ENCODE results near the gene SACM1L. TPM values are rescaled to one million over a fixed set of nuclear protein-coding genes. Genes with fewer than 3 reads are reported as not detected.

The SACM1L gene, protein sequence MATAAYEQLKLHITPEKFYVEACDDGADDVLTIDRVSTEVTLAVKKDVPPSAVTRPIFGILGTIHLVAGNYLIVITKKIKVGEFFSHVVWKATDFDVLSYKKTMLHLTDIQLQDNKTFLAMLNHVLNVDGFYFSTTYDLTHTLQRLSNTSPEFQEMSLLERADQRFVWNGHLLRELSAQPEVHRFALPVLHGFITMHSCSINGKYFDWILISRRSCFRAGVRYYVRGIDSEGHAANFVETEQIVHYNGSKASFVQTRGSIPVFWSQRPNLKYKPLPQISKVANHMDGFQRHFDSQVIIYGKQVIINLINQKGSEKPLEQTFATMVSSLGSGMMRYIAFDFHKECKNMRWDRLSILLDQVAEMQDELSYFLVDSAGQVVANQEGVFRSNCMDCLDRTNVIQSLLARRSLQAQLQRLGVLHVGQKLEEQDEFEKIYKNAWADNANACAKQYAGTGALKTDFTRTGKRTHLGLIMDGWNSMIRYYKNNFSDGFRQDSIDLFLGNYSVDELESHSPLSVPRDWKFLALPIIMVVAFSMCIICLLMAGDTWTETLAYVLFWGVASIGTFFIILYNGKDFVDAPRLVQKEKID
- total RNA-seq (100 to 1,000 TPM in 1 of 2 experiments, 10 to 100 TPM in 1; 95.7 to 104 TPM), polyA plus RNA-seq (10 to 100 TPM; 27.6 to 39.1 TPM)

DNA sequence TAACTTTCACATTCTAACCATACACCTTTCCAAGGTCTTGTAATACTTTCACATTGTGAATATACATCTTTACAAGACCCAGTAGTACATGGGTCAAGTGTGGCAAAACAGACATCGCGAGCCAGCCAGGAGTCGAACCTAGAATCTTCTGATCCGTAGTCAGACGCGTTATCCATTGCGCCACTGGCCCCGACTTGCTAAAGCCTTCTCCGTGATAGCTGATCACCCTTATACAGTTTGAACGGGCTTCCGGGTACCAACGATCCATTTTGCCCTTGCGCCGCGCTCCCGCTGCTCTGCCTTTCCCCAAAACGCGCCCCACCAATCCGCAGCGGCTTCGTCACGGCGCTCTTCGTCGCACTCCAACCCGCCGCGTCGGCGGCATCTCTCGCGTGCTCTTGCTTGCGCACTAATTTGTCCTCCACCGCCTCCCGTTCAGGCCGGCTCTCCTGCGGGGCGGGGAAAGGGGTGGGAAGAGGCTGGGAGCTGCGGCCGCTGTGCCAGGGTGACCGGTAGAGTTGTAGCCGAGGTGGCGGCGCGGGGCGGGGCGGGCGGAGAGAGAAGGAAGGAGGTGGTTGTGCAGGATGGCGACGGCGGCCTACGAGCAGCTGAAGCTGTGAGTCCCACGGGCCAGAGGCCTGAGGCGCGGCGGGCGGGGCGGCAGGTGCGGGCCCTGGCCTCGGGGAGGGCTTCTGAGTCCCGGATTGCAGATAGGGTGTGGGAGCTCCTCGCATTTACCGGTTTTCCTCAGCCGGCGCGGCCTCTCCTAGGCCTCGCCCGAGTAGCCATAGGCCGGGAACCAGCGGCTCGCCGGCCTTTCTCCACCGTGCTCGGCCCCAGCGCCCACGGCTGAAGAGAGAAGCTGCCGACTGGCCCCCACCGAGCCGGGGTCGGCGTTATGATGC, at the start of gene SACM1L:
SACM1L (plus strand) TSS at position 515 of the 905 bp plus-strand sequence; CDS start at position 585, 70 bp downstream.
- Mint-ChIP-seq H3K36me3 (peaks cover 9 to 46% of the 10 kb centered on the region in 2 donors), H3K9me3 (peaks cover 0 to 11% (median 4%) of the 10 kb centered on the region in 8 donors), H3K4me3 (peak within 1 kb of the TSS; percentile 86 to 99 (median 93)), H3K27ac (peak within 1 kb of the TSS; percentile 91 to 100 (median 99)), H3K27me3 (peaks cover 2 to 5% of the 10 kb centered on the region in 2 donors), H3K4me1 (peaks cover 41 to 67% (median 56%) of the 10 kb centered on the region in 4 donors)
- Histone ChIP-seq H3K9me3 (ENCODE audit: control insufficient read depth in 1 of 2, low read length in 2 of 2) (no peaks in the 10 kb centered on the region), H3K27ac (ENCODE audit: low read depth, low read length) (peak within 1 kb of the TSS; percentile 94), H3K27me3 (ENCODE audit: insufficient read depth, low read length) (no peaks in the 10 kb centered on the region), H3K4me1 (ENCODE audit: insufficient read depth, low read length) (peaks cover 47% of the 10 kb centered on the region), H3K4me3 (ENCODE audit: low read length in 2 of 2) (peak within 1 kb of the TSS; percentile 84 to 97), H3K36me3 (ENCODE audit: insufficient read depth, low read length) (no peaks in the 10 kb centered on the region)
- intact Hi-C loops (cut with micrococcal nuclease): loop anchor here (1.0 to 5.0 kb wide), 4 partner anchors 12 to 712 kb away; partner anchors contain the start of genes EXOSC7 and ZDHHC3
- ChIA-PET POLR2A (ENCODE audit: partially characterized antibody) (interaction anchor here (0.8 to 4.9 kb wide), 15 partner anchors 9 to 850 kb away, joined by 3 to 38 read pairs (median 4); partner anchors contain the start of genes CXCR6 and LIMD1), CTCF (ENCODE audit: partially characterized antibody) (interaction anchor here (0.6 to 5.0 kb wide), 7 partner anchors 12 to 648 kb away, joined by 3 to 53 read pairs (median 4); no protein-coding TSS in a partner anchor)
- peak; percentile 96 to 97 (median 97) for DNase-seq

DNA sequence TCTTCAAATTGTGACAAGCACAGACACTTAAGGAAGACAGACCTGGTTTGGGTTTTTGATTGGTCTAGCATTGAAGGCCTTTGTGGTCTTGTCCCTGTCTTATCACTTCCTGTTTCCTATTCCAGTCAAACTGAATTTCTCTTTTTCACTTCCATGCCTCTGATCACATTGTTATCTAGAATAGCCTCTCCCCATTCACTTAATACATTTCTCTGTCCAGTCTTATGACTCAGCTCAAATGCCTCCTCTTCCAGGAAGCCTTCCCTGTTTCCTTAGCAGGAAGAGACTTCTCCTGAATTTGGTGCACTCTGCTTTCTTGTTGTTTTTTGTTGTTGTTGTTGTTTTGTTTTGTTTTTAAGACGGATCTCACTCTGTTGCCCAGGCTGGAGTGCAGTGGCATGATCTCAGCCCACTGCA, 49.1 kb upstream of the SACM1L start:
- DNase-seq: no peak

GRCh38 chr3:45640724-45641361, 48.4 kb upstream of the SACM1L start:
- POLR2A ChIA-PET (ENCODE audit: partially characterized antibody): no interaction called here
- Histone ChIP-seq H3K4me3 (ENCODE audit: low read length in 2 of 2) (no peak overlapping the region), H3K9me3 (ENCODE audit: control insufficient read depth in 1 of 2, low read length in 2 of 2) (no peaks in the 10 kb centered on the region), H3K27ac (ENCODE audit: low read depth, low read length) (no peak overlapping the region), H3K4me1 (ENCODE audit: insufficient read depth, low read length) (no peaks in the 10 kb centered on the region), H3K27me3 (ENCODE audit: insufficient read depth, low read length) (no peaks in the 10 kb centered on the region), H3K36me3 (ENCODE audit: insufficient read depth, low read length) (no peaks in the 10 kb centered on the region)
- no peak overlapping the region for H3K4me3 Mint-ChIP-seq
- CTCF ChIA-PET (ENCODE audit: partially characterized antibody): interaction anchor here (1.4 to 2.4 kb wide), 3 partner anchors 15 to 130 kb away, joined by 3 to 8 read pairs (median 4); no protein-coding TSS in a partner anchor
- no peaks in the 10 kb centered on the region for H3K9me3 Mint-ChIP-seq
- H3K36me3 Mint-ChIP-seq: peaks cover 24 to 36% of the 10 kb centered on the region in 2 donors
- peak overlapping the region in 3 of 7 donors; percentile 41 to 43 (median 42) for H3K27ac Mint-ChIP-seq
- no peaks in the 10 kb centered on the region for H3K27me3 Mint-ChIP-seq
- H3K4me1 Mint-ChIP-seq: peaks cover 0 to 14% (median 7%) of the 10 kb centered on the region in 4 donors
- DNase-seq: no peak
- intact Hi-C loops (cut with micrococcal nuclease): no loop called here

More for the DNA sequence above, 49.1 kb upstream of the SACM1L start:
- H3K4me3 Mint-ChIP-seq: peak overlapping the region in 1 of 8 donors; percentile 15
- intact Hi-C loops (cut with micrococcal nuclease): no loop called here
- peaks cover 26 to 31% of the 10 kb centered on the region in 2 donors for H3K36me3 Mint-ChIP-seq
- ChIA-PET POLR2A (ENCODE audit: partially characterized antibody) (no interaction called here), CTCF (ENCODE audit: partially characterized antibody) (interaction anchor here (1.2 kb wide), 1 partner anchor 20 kb away, joined by 5 read pairs; no protein-coding TSS in a partner anchor)
- H3K9me3 Mint-ChIP-seq: no peaks in the 10 kb centered on the region
- Histone ChIP-seq H3K27ac (ENCODE audit: low read depth, low read length) (no peak overlapping the region), H3K9me3 (ENCODE audit: control insufficient read depth in 1 of 2, low read length in 2 of 2) (no peaks in the 10 kb centered on the region), H3K36me3 (ENCODE audit: insufficient read depth, low read length) (no peaks in the 10 kb centered on the region), H3K27me3 (ENCODE audit: insufficient read depth, low read length) (no peaks in the 10 kb centered on the region), H3K4me1 (ENCODE audit: insufficient read depth, low read length) (no peaks in the 10 kb centered on the region), H3K4me3 (ENCODE audit: low read length in 2 of 2) (no peak overlapping the region)
- H3K27me3 Mint-ChIP-seq: no peaks in the 10 kb centered on the region
- peak overlapping the region in 3 of 7 donors; percentile 1 to 52 (median 16) for H3K27ac Mint-ChIP-seq
- H3K4me1 Mint-ChIP-seq: peaks cover 0 to 14% (median 7%) of the 10 kb centered on the region in 4 donors

GRCh38 chr3:45641756-45642155, 47.4 kb upstream of the SACM1L start:
- Histone ChIP-seq H3K4me1 (ENCODE audit: insufficient read depth, low read length) (no peaks in the 10 kb centered on the region), H3K36me3 (ENCODE audit: insufficient read depth, low read length) (no peaks in the 10 kb centered on the region), H3K4me3 (ENCODE audit: low read length in 2 of 2) (no peak overlapping the region), H3K27ac (ENCODE audit: low read depth, low read length) (no peak overlapping the region), H3K27me3 (ENCODE audit: insufficient read depth, low read length) (no peaks in the 10 kb centered on the region), H3K9me3 (ENCODE audit: control insufficient read depth in 1 of 2, low read length in 2 of 2) (no peaks in the 10 kb centered on the region)
- intact Hi-C loops (cut with micrococcal nuclease): no loop called here
- POLR2A ChIA-PET (ENCODE audit: partially characterized antibody): no interaction called here
- Mint-ChIP-seq H3K9me3 (no peaks in the 10 kb centered on the region), H3K27ac (peak overlapping the region in 1 of 7 donors; percentile 36), H3K36me3 (peaks cover 21 to 31% of the 10 kb centered on the region in 2 donors), H3K4me1 (peaks cover 0 to 14% (median 7%) of the 10 kb centered on the region in 4 donors), H3K4me3 (no peak overlapping the region), H3K27me3 (no peaks in the 10 kb centered on the region)
- CTCF ChIA-PET (ENCODE audit: partially characterized antibody): interaction anchor here (1.4 to 2.4 kb wide), 3 partner anchors 14 to 131 kb away, joined by 3 to 8 read pairs (median 4); no protein-coding TSS in a partner anchor
- DNase-seq: no peak

DNA sequence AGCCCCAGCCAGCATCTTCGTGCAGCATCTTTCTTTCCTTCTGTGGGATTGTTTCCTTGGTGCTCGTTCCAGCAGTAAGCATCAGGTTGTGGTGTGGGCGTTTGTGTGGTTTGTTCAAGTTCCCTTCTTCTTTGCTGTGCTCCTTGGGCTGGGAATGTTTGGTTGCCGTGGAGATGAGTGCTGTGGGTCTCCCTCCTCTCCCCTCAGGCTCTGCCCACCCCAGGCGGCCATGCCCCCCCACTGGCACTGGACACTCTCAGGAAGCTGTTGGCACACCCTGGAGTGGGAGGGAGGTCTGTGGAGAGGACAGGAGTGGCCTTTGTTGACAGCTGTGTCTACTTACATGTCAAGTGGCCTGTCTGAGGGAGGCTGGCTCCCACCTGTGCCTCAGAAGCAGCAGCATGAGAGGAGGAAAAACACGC, 46.5 kb upstream of the SACM1L start:
- no peak overlapping the region for H3K4me3 ChIP-seq (ENCODE audit: low read length in 2 of 2)
- no peaks in the 10 kb centered on the region for H3K27me3 Mint-ChIP-seq
- peak overlapping the region in 1 of 7 donors; percentile 64 for H3K27ac Mint-ChIP-seq
- peaks cover 0 to 14% (median 7%) of the 10 kb centered on the region in 4 donors for H3K4me1 Mint-ChIP-seq
- peaks cover 5% of the 10 kb centered on the region for H3K36me3 ChIP-seq (ENCODE audit: insufficient read depth, low read length)
- ChIA-PET CTCF (ENCODE audit: partially characterized antibody) (interaction anchor here (2.4 kb wide), 1 partner anchor 17 kb away, joined by 8 read pairs; no protein-coding TSS in a partner anchor), POLR2A (ENCODE audit: partially characterized antibody) (interaction anchor here (0.6 kb wide), 1 partner anchor 1897 kb away, joined by 3 read pairs; no protein-coding TSS in a partner anchor)
- no peak overlapping the region for H3K4me3 Mint-ChIP-seq
- intact Hi-C loops (cut with micrococcal nuclease): no loop called here
- no peaks in the 10 kb centered on the region for H3K4me1 ChIP-seq (ENCODE audit: insufficient read depth, low read length)
- H3K27ac ChIP-seq (ENCODE audit: low read depth, low read length): no peak overlapping the region
- no peak for DNase-seq
- H3K36me3 Mint-ChIP-seq: peaks cover 17 to 28% of the 10 kb centered on the region in 2 donors
- H3K9me3 ChIP-seq (ENCODE audit: control insufficient read depth in 1 of 2, low read length in 2 of 2): no peaks in the 10 kb centered on the region
- no peaks in the 10 kb centered on the region for H3K27me3 ChIP-seq (ENCODE audit: insufficient read depth, low read length)
- H3K9me3 Mint-ChIP-seq: peaks cover 0 to 1% (median 0%) of the 10 kb centered on the region in 8 donors
